Activated naive CD8-positive, alpha-beta T cell treated with anti-CD3 and anti-CD28 coated beads for 36 hours (primary cell): ENCODE results near the gene SYT8. TPM values are rescaled to one million over a fixed set of nuclear protein-coding genes. Genes with fewer than 3 reads are reported as not detected.
"Not testable (repeated sequence)": the region's sequence is repeated elsewhere in the genome, so short reads cannot be mapped to it uniquely, and the experiment has no call there.

Source experiments
- DNase-seq: peaks from one replicate; pipeline ENCODE4 v3.0.0; 2021
- H3K27ac Mint-ChIP-seq: one replicate; pipeline ENCODE4 v1.8.0; 2022; ENCODE audit warnings: mild to moderate bottlenecking, moderate library complexity, mixed read lengths
- H3K27me3 Mint-ChIP-seq: one replicate; pipeline ENCODE4 v1.8.0; 2022; ENCODE audit warnings: mild to moderate bottlenecking, mixed read lengths
- H3K36me3 Mint-ChIP-seq: one replicate; pipeline ENCODE4 v1.8.0; 2021; ENCODE audit warnings: mild to moderate bottlenecking, mixed read lengths
- H3K4me1 Mint-ChIP-seq: one replicate; pipeline ENCODE4 v1.8.0; 2021; ENCODE audit warnings: mixed read lengths
- H3K4me3 Mint-ChIP-seq: one replicate; pipeline ENCODE4 v1.8.0; 2022; ENCODE audit warnings: mild to moderate bottlenecking, moderate library complexity, mixed read lengths
- H3K9me3 Mint-ChIP-seq: one replicate; pipeline ENCODE4 v1.8.0; 2022; ENCODE audit warnings: mixed read lengths
- total RNA-seq, 2 experiments: library from RNA; stranded (reverse); gene quantifications; one replicate each; pipeline ENCODE4 v1.2.3, GENCODE V29; 2021

The SYT8 gene
- total RNA-seq, 2 experiments from 2014 or later: not detected

DNA sequence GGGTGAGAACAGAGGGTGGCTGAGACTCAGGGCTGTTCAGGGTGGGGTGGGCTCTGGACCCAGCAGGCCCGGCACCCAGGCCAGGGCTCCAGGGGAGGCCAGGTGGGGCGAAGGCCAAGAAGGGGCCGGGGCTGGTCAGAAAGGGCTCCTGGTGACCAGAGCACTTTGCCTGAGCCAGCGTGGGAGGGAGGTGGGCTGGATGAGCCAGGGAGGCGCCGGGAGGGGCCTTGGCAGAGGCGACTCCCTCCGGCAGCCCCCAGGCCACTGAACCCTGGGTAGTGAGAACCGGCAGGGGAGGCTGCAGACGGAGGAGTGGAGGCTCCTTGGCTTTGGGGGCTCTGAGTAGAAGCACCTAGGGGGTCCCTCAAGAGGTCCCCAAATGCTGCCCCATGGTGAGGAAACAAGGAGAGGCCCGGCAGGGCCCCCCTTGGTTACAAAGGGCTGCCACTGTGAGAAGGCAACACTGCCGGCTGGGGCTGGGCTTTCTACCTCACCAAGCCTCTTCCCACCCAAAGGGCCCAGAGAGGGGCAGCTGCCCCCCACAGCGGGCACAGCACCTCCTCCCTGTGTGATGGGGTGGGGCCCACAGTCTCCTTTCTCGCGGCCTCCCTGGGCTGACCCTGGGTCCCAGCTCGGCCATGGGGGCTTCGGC, 39.8 kb downstream of the SYT8 start:
- not testable (repeated sequence) for H3K36me3 Mint-ChIP-seq, H3K27ac Mint-ChIP-seq, H3K9me3 Mint-ChIP-seq, H3K27me3 Mint-ChIP-seq, H3K4me3 Mint-ChIP-seq, DNase-seq
- peaks cover 24% of the 10 kb centered on the region for H3K4me1 Mint-ChIP-seq

DNA sequence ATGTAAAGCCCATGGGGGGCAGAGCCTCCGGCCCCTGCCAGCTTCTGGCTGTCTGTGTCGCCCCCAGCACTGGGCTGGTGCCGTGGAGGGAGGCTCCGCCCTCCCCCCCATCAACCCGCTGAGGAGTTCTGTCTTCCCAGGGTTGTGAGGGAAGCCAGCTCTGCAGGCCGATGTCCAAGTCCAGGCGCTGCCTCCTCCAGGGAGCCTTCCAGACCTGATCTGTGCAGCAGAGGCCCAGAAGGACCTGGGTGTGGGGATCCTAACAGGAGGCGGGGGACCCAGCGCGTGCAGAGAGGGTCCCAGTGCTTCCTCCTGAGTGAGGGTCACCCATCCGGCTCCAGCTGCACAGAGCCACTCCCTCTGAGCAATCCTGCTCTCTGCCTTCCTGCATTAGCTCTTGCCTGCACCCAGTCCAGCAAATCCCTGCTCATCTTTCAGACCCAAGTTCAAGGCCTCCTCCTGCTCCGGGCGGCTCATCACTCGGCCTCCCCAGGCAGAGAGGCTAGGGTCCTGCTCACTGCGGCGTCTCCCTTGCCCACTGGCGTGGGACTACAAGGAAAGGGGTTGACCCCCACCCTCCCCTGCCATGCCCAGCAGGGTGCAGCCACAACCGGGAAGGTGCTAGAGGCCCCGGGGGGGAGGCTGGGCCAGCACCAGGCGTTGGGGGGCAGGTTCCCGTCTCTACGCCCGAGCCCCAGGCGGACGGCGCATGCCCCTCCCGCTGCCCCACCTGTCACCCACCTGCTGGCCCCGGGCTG, 40.5 kb downstream of the SYT8 start:
- H3K27ac Mint-ChIP-seq: no peak overlapping the region
- DNase-seq: no peak
- H3K4me3 Mint-ChIP-seq: no peak overlapping the region

DNA sequence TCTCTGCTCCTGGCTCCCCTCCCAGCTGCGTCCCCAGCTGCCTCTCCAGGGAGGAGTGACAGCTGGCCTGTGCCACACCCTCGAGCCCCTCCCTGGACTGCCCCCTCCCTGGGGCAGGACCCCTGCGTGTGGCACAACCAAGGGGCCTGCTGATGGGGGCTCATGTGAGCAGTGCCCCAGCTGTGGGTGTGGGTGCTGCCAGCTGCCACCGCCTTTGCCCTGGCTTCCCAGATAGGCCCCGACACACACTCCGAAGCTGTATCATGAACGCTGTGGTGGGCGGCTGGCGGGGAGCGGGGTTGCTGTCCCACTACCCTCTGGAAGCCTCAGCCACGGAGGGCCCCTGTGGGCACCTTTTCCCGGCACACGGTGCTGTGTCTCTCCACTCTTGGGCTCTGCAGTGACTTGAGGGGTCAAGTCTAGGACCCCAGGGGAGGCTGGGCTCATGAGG, 41.1 kb downstream of the SYT8 start:
- peaks cover 21% of the 10 kb centered on the region for H3K4me1 Mint-ChIP-seq
- H3K36me3 Mint-ChIP-seq, H3K9me3 Mint-ChIP-seq, H3K27ac Mint-ChIP-seq, H3K27me3 Mint-ChIP-seq, H3K4me3 Mint-ChIP-seq, DNase-seq: not testable (repeated sequence)

More for the DNA sequence above, 40.5 kb downstream of the SYT8 start:
- Mint-ChIP-seq H3K4me1 (peaks cover 25% of the 10 kb centered on the region), H3K9me3 (no peaks in the 10 kb centered on the region), H3K36me3 (no peaks in the 10 kb centered on the region), H3K27me3 (no peaks in the 10 kb centered on the region)

DNA sequence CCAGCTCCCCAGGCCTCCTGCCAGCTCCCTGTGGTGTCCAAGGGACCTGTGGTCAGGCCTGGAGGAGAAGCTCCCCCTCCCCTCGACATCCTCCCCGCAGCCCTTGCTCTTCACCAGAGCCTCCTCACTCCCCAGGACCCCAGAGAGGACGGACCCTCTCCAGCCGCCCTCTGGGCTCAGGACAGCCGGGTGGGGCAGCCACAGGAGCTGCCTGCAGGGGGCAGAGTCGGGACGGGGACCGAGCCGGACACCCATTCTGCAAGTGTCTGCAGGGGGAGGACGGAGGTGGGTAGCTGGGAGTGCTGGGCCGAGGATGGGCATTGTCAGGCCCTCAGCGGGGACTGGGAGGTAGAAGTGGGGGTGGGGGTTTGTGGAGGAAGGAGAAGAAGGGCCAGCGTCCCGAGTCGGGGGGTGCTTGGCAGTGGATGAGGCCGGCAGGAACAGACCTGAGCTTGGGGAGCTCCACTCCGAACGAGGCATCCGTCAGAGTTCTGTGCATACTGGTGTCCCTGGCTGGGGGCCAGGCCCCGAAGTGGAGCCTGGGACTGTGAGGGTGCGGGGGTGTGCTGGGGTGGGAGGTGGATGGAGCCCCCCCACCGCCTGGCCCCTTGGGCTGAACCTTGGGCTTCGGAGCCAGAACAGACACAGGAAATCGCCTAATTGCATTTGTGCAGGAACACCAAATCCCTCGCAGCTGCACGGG, 41.7 kb downstream of the SYT8 start:
- H3K27ac Mint-ChIP-seq: no peak overlapping the region
- no peak overlapping the region for H3K4me3 Mint-ChIP-seq
- peaks cover 16% of the 10 kb centered on the region for H3K4me1 Mint-ChIP-seq
- DNase-seq: peak; percentile 50
- no peaks in the 10 kb centered on the region for H3K36me3 Mint-ChIP-seq
- no peaks in the 10 kb centered on the region for H3K9me3 Mint-ChIP-seq
- H3K27me3 Mint-ChIP-seq: no peaks in the 10 kb centered on the region

DNA sequence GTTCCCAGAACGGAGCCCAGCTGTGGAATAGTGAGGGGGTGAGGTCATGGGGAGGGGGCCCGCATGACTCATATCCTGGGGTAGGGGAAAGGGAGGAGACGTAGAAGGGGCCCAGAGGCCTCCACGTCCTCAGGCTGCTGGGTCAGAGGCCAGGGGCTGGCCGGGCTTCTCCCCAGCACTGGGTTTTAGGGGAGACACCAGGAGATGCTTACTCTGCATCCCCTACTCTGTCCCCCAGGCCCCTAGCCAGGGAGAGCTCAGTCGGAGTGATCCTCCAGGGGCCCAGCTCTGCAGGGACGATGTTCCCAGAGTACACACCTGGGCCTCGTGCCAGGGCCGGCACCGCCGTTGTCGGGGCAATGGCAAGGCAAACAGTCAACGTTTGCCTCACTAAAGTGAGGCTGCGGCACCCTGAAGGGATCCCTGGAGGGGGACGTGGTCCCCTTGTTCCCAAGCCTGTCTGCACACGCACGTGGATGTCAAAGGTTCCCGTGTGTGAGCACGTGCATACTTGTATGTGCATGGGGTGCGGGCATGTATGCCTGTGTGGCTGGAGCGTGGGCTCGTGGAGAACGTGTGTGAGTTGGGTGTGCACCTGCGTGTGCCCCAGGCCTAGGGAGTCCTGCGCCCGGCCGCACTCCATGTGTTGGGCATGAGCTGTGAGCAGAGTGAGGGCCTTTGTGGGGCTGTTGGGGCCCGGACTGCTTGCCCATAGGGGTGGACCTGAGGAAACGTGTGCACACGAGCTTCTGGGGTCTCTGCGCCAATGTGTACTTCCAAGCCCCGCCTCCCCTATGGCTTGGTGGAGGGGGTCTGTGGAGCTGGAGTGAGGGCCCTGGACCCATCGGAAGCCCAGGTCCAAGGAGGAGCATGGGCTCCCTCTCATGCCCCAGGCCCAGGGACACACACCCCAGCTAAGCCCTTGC, 42.7 kb downstream of the SYT8 start:
- Mint-ChIP-seq H3K27ac (no peak overlapping the region), H3K4me3 (no peak overlapping the region), H3K9me3 (no peaks in the 10 kb centered on the region), H3K4me1 (peaks cover 10% of the 10 kb centered on the region), H3K27me3 (no peaks in the 10 kb centered on the region), H3K36me3 (no peaks in the 10 kb centered on the region)
- no peak for DNase-seq

DNA sequence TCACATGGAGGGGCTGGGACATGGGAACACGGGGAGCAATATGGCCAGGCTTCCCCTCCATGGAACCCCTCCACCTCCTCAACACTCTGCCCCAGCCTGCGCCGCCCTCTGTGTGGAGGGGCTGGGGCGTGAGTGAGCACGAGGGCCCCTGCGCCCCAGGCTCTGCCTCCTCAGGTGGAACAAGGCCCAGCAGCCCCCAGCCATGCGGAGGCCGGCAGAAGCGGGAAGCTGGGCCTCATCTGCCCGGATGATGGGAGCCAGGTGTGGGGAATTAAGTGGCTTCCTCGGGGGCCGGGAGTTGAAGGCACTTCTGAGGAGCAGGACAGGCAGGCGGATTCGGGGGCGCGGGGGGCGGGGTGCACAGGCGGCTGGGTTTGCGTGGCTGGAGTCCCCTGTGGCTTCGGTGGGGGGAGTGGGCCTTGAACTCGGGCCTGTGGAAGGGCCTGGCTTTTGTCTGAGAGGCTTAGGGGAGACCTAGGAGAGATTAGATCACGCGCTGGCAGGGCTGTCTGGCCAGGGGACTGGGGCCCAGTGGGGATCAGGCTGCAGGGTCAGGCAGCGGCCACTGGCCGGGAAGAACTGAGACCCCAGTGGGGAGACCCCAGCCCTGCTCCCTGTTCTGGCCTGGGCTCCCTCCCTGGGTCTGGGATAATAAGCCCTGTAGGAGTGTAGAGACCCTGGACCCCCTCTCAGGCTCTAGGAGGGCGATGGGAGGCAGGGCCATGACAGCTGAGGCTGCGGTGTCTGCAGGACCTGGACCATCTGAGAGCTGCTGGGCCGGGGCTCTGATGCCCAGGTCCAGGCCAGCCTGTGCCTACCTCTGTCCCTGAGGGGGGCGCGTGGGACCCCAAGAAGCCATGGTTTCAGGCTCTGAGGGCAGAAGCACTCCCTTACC, 43.6 kb downstream of the SYT8 start:
- H3K27me3 Mint-ChIP-seq: no peaks in the 10 kb centered on the region
- DNase-seq: no peak
- H3K36me3 Mint-ChIP-seq: no peaks in the 10 kb centered on the region
- H3K4me1 Mint-ChIP-seq: peaks cover 6% of the 10 kb centered on the region
- no peaks in the 10 kb centered on the region for H3K9me3 Mint-ChIP-seq
- H3K4me3 Mint-ChIP-seq: no peak overlapping the region
- no peak overlapping the region for H3K27ac Mint-ChIP-seq

DNA sequence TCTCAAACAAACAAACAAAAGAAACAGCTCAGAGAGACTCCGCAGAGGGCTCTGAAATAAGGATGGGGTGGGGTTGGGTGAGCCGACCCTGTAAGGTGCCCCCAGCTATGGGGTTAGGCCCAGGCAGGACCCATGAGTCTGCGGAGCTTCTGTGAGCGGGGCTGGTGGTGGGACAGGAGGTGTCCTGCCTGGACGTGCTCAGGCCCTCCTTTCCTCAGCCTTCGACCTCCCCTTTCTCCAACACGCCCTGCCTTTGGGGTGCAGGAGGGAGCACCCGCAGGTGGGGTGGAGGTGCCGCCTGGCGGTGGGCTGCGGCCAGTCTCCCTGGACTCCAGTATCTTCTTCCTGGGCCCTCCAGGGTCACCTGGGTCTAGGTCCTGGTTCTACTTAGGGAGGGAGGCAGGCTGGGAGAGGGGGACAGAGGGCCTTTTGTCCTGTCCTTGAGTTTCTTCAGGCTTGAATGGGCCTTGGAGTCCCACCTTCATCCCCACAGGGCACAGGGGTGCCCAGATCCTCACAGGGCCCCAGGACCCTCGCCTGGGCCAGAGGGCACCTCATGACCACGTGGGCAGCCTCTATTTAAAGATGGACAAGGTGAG, 44.7 kb downstream of the SYT8 start:
- Mint-ChIP-seq H3K4me1 (peaks cover 6% of the 10 kb centered on the region), H3K27me3 (no peaks in the 10 kb centered on the region), H3K9me3 (no peaks in the 10 kb centered on the region), H3K36me3 (no peaks in the 10 kb centered on the region), H3K27ac (no peak overlapping the region), H3K4me3 (no peak overlapping the region)
- DNase-seq: no peak

DNA sequence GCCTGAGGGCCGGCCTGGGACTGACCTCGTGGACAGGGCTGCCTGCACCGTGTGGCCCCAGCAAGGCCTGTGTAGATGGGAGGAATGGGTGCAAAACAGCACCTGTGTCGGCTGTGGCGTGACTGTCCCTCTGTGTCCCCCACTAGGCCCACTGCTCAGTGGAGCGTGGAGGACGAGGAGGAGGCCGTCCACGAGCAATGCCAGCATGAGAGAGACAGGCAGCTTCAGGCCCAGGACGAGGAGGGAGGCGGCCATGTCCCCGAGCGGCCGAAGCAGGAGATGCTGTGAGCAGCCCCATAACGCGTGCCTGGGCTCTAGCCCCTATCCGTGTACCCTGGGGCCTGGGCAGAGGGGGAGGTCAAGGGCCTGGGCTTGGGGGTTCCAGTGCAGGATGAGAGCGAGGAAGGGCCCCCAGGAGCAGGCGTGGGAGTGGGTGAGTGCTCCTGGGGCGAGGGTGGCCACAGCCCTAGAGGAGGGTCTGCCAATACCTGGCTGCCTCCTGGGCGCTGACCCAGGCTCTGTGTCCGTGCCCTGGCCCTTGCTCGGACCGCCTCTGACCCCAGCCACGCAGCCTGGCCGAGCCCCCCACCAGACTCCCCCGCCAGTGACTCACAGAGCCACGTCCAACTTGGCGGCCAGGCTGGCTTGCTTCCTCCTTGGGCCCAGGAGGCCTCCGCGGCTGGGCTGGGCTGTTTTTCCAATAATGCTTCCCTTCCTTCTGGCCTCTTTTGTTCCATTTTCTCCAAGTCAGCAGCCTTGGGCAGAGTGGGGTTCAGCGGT, 45.3 kb downstream of the SYT8 start:
- Mint-ChIP-seq H3K4me3 (no peak overlapping the region), H3K9me3 (no peaks in the 10 kb centered on the region), H3K36me3 (no peaks in the 10 kb centered on the region), H3K27me3 (no peaks in the 10 kb centered on the region), H3K4me1 (peaks cover 6% of the 10 kb centered on the region), H3K27ac (no peak overlapping the region)
- DNase-seq: no peak

DNA sequence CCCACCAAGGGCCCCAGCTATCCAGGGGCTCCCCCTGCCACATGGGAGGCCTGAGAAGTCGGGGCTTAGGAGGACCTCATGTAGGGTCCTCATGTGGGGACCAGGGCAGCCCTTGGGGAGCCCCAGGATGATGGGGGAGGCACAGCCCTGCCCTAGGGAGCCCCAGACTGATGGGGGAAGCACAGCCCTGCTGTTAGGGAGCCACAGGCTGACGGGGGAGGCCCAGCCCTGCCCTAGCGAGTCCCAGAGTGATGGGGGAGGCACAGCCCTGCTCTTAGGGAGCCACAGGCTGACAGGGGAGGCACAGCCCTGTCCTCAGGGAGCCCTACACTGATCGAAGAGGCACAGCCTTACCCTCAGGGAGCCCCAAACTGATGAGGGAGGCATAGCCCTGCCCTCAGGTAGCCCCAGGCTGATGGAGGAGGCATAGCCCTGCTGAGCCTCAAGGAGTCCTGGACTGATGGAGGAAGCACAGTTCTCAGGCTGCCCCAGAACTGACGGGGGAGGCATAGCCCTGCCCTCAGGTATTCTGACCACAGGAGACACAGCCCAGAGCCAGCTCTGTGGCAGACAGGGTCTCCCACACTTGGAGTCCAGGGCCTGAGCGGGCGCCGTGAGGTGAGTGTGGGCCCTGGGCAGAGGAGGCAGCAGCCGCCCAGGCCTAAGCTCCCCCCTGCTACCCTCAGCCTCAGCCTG, 46.1 kb downstream of the SYT8 start:
- H3K36me3 Mint-ChIP-seq: no peaks in the 10 kb centered on the region
- peaks cover 4% of the 10 kb centered on the region for H3K4me1 Mint-ChIP-seq
- no peaks in the 10 kb centered on the region for H3K9me3 Mint-ChIP-seq
- H3K27ac Mint-ChIP-seq: no peak overlapping the region
- no peak overlapping the region for H3K4me3 Mint-ChIP-seq
- no peak for DNase-seq
- H3K27me3 Mint-ChIP-seq: no peaks in the 10 kb centered on the region

DNA sequence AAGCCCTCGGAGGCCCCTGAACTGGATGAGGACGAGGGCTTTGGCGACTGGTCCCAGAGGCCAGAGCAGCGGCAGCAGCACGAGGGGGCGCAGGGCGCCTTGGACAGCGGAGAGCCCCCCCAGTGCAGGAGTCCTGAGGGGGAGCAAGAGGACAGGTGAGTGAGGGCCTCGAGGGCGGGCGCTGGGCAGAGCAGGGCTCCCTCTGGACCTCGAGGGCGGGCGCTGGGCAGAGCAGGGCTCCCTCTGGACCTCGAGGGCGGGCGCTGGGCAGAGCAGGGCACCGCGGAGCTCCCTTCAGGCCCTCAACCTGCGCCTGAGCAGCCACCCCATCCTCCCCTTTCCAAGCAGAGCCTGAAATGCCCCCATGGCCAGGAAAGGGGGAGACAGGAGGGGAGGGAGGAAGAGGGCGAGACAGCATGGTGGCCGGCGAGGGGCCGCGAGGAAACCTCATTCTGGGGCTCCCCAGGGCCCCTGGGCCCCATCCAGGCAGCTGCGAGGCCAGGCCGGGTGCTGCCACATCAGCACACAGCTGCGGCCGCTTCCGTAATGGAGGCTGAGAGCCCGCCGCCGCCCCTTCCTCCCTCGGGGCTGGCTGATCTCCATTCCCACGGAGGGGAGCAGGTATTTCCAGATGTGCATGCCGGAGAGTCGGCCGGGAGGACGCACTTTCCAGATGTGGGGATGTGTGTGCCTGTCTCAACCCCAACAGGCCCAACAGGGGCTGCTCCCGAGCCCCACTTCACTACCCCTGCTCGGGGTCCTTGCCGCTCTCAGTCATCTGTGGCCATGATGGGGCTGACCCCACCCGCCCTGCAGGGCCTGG, 46.9 kb downstream of the SYT8 start:
- no peak overlapping the region for H3K27ac Mint-ChIP-seq
- no peaks in the 10 kb centered on the region for H3K9me3 Mint-ChIP-seq
- no peak overlapping the region for H3K4me3 Mint-ChIP-seq
- no peak for DNase-seq
- H3K36me3 Mint-ChIP-seq: no peaks in the 10 kb centered on the region
- no peaks in the 10 kb centered on the region for H3K27me3 Mint-ChIP-seq
- peaks cover 4% of the 10 kb centered on the region for H3K4me1 Mint-ChIP-seq

DNA sequence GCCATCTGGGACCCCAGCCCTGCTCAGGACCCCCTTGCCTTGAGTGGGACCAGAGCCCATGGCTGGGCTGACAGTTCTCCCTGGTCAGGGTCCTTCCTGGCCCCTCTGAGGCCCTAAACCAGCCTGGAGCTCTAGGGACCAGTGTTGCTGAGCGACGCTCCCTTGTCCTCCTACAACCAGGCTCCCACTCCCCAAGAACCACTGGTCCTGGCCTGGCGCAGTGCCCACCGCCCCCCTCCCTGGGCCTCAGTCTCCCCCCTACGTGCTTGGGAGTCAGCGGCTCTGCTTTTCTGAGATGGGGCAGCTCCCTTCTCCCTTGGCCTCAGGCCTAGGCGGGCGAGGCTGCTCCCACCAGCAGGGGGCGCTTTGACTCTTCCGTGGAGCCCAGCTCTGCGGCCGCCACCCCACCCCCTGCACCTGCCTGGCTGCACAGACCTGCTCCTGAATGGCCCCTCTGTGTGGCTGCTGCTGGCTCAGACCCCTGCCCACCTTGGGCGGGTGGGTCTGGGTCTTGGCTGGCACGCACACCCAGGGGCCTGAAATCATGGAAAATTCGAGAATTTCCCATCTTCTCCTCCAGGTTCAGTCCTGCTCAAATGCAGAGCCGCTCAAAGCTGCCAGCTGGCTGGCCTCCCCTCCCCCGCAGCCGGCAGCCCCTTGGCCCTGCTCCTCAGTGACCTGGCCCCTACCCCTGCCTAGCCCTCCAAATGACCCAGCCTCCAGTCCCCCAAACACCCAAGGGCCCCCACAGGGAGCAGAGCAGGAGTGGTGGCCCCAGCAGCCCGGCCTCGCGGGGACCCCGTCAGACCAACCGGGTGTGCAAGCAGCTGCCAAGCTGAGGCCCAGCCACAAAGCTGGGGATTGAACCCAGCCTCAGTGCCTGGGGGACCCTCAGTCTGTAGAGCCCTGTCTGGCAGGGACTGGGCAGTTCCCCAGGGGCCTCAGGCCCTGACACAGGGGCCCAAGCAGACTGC, 47.8 kb downstream of the SYT8 start:
- no peaks in the 10 kb centered on the region for H3K27me3 Mint-ChIP-seq
- H3K9me3 Mint-ChIP-seq: no peaks in the 10 kb centered on the region
- H3K4me3 Mint-ChIP-seq: no peak overlapping the region
- no peaks in the 10 kb centered on the region for H3K36me3 Mint-ChIP-seq
- DNase-seq: peak; percentile 85
- peaks cover 4% of the 10 kb centered on the region for H3K4me1 Mint-ChIP-seq
- no peak overlapping the region for H3K27ac Mint-ChIP-seq
